CD14-positive monocyte (primary cell): ENCODE results near the gene FRZB. TPM values are rescaled to one million over a fixed set of nuclear protein-coding genes. Genes with fewer than 3 reads are reported as not detected.

Experiments used
- DNase-seq, 3 donors: peaks; one replicate each; pipeline ENCODE4 v3.0.0-alpha.2; 2011 to 2022
- H2AFZ ChIP-seq: 2 replicates; pipeline ENCODE4 v1.6.0; 2012; ENCODE audit warnings: mild to moderate bottlenecking, low read depth, low read length, inconsistent platforms; ENCODE audit not compliant: insufficient read depth, poor library complexity, severe bottlenecking
- H3K27ac ChIP-seq, 2 donors: 1 replicate in 1 of 2; 2 replicates in 1 of 2; pipeline ENCODE4 v1.5.1; 2012 to 2013; ENCODE audit warnings: low read length in 2 of 2, control low read depth in 1 of 2, inconsistent platforms in 1 of 2, low read depth in 1 of 2, mild to moderate bottlenecking in 1 of 2
- H3K27me3 ChIP-seq, 2 donors: one replicate each; pipeline versions ENCODE4 v1.6.0 to v1.6.1; 2011 to 2013; ENCODE audit warnings: low read length in 2 of 2; ENCODE audit not compliant: control insufficient read depth in 2 of 2, insufficient read depth in 2 of 2
- H3K36me3 ChIP-seq, 2 donors: replicated peaks in 1 of 2; 1 replicate in 1 of 2; 2 replicates in 1 of 2; pipeline versions ENCODE4 v1.5.1 to v1.6.1; 2012 to 2013; ENCODE audit warnings: low read length in 2 of 2, control low read depth in 1 of 2, inconsistent platforms in 1 of 2, mild to moderate bottlenecking in 1 of 2; ENCODE audit not compliant: insufficient read depth in 2 of 2, control insufficient read depth in 1 of 2
- H3K4me1 ChIP-seq, 2 donors: 1 replicate in 1 of 2; 2 replicates in 1 of 2; pipeline versions ENCODE4 v1.5.1 to v1.6.1; 2012 to 2013; ENCODE audit warnings: low read length in 2 of 2, control low read depth in 1 of 2, inconsistent platforms in 1 of 2, mild to moderate bottlenecking in 1 of 2, moderate library complexity in 1 of 2; ENCODE audit not compliant: insufficient read depth in 2 of 2, control insufficient read depth in 1 of 2
- H3K4me2 ChIP-seq: replicated peaks from 2 replicates; pipeline ENCODE3; 2012; ENCODE audit warnings: low read length, moderate library complexity, mild to moderate bottlenecking; ENCODE audit not compliant: poor library complexity, severe bottlenecking; ENCODE audit errors: extremely low read depth
- H3K4me3 ChIP-seq, 3 experiments: fragments of 200-600 bp in 1 of 3; sonication (generic) in 1 of 3; replicated peaks in 1 of 3; 1 replicate in 2 of 3; 2 replicates in 1 of 3; pipeline ENCODE4 v1.5.1; 2011 to 2013; ENCODE audit warnings: low read length in 3 of 3, mild to moderate bottlenecking in 3 of 3, control low read depth in 2 of 3, low read depth in 2 of 3, inconsistent platforms in 1 of 3, moderate library complexity in 1 of 3
- H3K79me2 ChIP-seq: 2 replicates; pipeline ENCODE4 v1.6.0; 2012; ENCODE audit warnings: mild to moderate bottlenecking, control low read depth, inconsistent platforms, low read length, moderate library complexity; ENCODE audit not compliant: insufficient read depth
- H3K9ac ChIP-seq: 2 replicates; pipeline ENCODE4 v1.6.0; 2017; ENCODE audit warnings: low read length, mild to moderate bottlenecking; ENCODE audit not compliant: insufficient read depth, poor library complexity, severe bottlenecking
- H3K9me3 ChIP-seq, 2 donors: replicated peaks in 1 of 2; 1 replicate in 1 of 2; 2 replicates in 1 of 2; pipeline versions ENCODE4 v1.5.1 to v1.6.1; 2012 to 2013; ENCODE audit warnings: low read length in 2 of 2, control low read depth in 1 of 2; ENCODE audit not compliant: control insufficient read depth in 1 of 2, insufficient read depth in 1 of 2
- H4K20me1 ChIP-seq: 2 replicates; pipeline ENCODE4 v1.6.0; 2012; ENCODE audit warnings: mild to moderate bottlenecking, low read length, control low read depth, moderate library complexity; ENCODE audit not compliant: insufficient read depth
- H3K27ac Mint-ChIP-seq, 7 donors: one replicate each; pipeline ENCODE4 v1.8.0; 2020; ENCODE audit warnings: mild to moderate bottlenecking in 7 of 7, mixed read lengths in 7 of 7, moderate library complexity in 6 of 7, inconsistent platforms in 2 of 7
- H3K27me3 Mint-ChIP-seq, 3 donors: one replicate each; pipeline ENCODE4 v1.8.0; 2021 to 2022; ENCODE audit warnings: low read depth in 3 of 3, mild to moderate bottlenecking in 3 of 3, mixed read lengths in 3 of 3, moderate library complexity in 3 of 3, inconsistent platforms in 1 of 3
- H3K36me3 Mint-ChIP-seq, 2 donors: one replicate each; pipeline ENCODE4 v1.8.0; 2020; ENCODE audit warnings: mixed read lengths in 2 of 2, inconsistent platforms in 1 of 2, mild to moderate bottlenecking in 1 of 2
- H3K4me1 Mint-ChIP-seq: one replicate; pipeline ENCODE4 v1.8.0; 2020; ENCODE audit warnings: mild to moderate bottlenecking, mixed read lengths
- H3K4me3 Mint-ChIP-seq, 2 donors: one replicate each; pipeline ENCODE4 v1.8.0; 2020; ENCODE audit warnings: mild to moderate bottlenecking in 2 of 2, mixed read lengths in 2 of 2, moderate library complexity in 1 of 2
- H3K9me3 Mint-ChIP-seq, 7 donors: one replicate each; pipeline ENCODE4 v1.8.0; 2020 to 2022; ENCODE audit warnings: mixed read lengths in 7 of 7, mild to moderate bottlenecking in 6 of 7, moderate library complexity in 6 of 7, inconsistent platforms in 2 of 7
- WGBS: methylation state at CpG from one replicate; pipeline ENCODE4 v1.1.5; 2013; ENCODE audit warnings: missing lambda C conversion rate; ENCODE audit not compliant: insufficient coverage; 5-methylcytosine and 5-hydroxymethylcytosine counted together
- intact Hi-C, 2 donors: fragments of 100-400 bp; cut with micrococcal nuclease; formaldehyde crosslinking; loops; one replicate each; pipeline versions ENCODE4 v1.15.0 to v1.15.1; 2023
- polyA plus RNA-seq, 3 donors: library from polyadenylated mRNA; depleted of rRNA in 1 of 3; unstranded in 2 of 3; stranded (reverse) in 1 of 3; fragments of 300-500 nt in 2 of 3; fragments of >200 nt in 1 of 3; fragmentation: Illumina TruSeq in 2 of 3; gene quantifications; 1 replicate in 2 of 3; 2 replicates in 1 of 3; pipeline ENCODE4 v1.2.3, GENCODE V29; 2012 to 2021
- TF ChIP-seq, protein P1 (sequence below): fragments of 200-600 bp; IDR thresholded peaks from one replicate; pipeline ENCODE4 v1.8.0; 2022; ENCODE audit warnings: antibody characterized with exemption, mild to moderate bottlenecking

Gene FRZB
- polyA plus RNA-seq, 3 donors: not detected

DNA sequence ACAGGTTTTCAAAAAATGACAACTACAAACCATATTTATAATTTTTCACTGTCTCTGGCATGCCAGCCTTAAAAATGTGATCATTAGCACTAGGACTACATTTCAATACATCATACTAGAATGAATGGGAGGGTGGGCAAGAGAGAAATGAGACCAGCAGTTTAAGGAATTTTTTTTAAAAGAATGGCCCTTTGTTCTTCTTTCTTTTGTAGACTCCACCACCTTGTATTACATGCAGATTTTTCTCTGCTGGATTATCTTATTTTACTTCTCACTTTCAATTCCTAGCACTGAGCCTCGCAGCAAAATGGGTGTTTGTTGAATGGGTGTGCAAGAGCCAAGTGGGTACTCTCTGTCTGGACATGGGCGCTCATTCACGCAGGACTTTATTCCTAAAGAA lies 39.9 kb downstream of the FRZB start:
- Histone ChIP-seq H3K27ac (no peak overlapping the region), H3K4me2 (no peak overlapping the region), H3K4me3 (no peak overlapping the region), H3K9me3 (no peaks in the 10 kb centered on the region), H3K79me2 (no peaks in the 10 kb centered on the region), H3K36me3 (no peaks in the 10 kb centered on the region), H3K9ac (no peak overlapping the region), H3K27me3 (no peaks in the 10 kb centered on the region), H2AFZ (no peak overlapping the region), H3K4me1 (no peaks in the 10 kb centered on the region), H4K20me1 (no peaks in the 10 kb centered on the region)
- Mint-ChIP-seq H3K9me3 (peaks cover 0 to 2% (median 0%) of the 10 kb centered on the region in 7 donors), H3K27me3 (peaks cover 0 to 4% (median 0%) of the 10 kb centered on the region in 3 donors), H3K36me3 (no peaks in the 10 kb centered on the region), H3K4me1 (no peaks in the 10 kb centered on the region), H3K27ac (no peak overlapping the region), H3K4me3 (no peak overlapping the region)
- TF ChIP-seq, protein P1, sequence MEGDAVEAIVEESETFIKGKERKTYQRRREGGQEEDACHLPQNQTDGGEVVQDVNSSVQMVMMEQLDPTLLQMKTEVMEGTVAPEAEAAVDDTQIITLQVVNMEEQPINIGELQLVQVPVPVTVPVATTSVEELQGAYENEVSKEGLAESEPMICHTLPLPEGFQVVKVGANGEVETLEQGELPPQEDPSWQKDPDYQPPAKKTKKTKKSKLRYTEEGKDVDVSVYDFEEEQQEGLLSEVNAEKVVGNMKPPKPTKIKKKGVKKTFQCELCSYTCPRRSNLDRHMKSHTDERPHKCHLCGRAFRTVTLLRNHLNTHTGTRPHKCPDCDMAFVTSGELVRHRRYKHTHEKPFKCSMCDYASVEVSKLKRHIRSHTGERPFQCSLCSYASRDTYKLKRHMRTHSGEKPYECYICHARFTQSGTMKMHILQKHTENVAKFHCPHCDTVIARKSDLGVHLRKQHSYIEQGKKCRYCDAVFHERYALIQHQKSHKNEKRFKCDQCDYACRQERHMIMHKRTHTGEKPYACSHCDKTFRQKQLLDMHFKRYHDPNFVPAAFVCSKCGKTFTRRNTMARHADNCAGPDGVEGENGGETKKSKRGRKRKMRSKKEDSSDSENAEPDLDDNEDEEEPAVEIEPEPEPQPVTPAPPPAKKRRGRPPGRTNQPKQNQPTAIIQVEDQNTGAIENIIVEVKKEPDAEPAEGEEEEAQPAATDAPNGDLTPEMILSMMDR: no peak
- DNase-seq: no peak
- intact Hi-C loops: no loop called here
- WGBS: 100% methylated on average over 1 of the region's 3 CpGs

DNA sequence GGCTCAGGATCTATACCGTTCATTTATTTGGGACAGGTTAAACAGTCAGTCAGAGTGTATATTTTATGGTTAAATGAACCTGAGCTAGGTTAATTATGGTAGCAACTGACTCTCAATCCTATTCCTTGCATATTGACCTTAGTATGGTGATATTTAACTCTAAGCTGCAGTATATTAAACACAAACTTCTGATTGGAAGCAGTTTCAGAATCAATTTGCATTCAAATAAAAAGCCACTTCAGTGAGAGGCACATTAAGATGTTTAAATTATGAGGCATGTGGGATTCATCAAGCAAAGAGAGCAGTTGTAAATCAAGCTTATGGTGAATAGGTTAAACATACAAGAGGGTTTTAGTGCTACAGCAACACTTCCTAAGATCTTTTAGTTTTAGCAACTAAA lies 40.4 kb downstream of the FRZB start:
- H3K9me3 ChIP-seq: no peaks in the 10 kb centered on the region
- no peaks in the 10 kb centered on the region for H3K79me2 ChIP-seq
- H3K4me3 ChIP-seq: no peak overlapping the region
- no peaks in the 10 kb centered on the region for H3K27me3 ChIP-seq
- H3K9ac ChIP-seq: no peak overlapping the region
- H3K4me1 Mint-ChIP-seq: no peaks in the 10 kb centered on the region
- H3K36me3 ChIP-seq: no peaks in the 10 kb centered on the region
- no peak for DNase-seq
- no peak overlapping the region for H2AFZ ChIP-seq
- H3K4me3 Mint-ChIP-seq: no peak overlapping the region
- no peaks in the 10 kb centered on the region for H3K36me3 Mint-ChIP-seq
- no peak overlapping the region for H3K27ac ChIP-seq
- H4K20me1 ChIP-seq: no peaks in the 10 kb centered on the region
- TF ChIP-seq, protein P1: no peak
- no CpG with 5 or more reads among the region's 1 CpG for WGBS
- no peak overlapping the region for H3K27ac Mint-ChIP-seq
- H3K4me2 ChIP-seq: no peak overlapping the region
- peaks cover 0 to 5% (median 0%) of the 10 kb centered on the region in 3 donors for H3K27me3 Mint-ChIP-seq
- intact Hi-C loops: no loop called here
- H3K4me1 ChIP-seq: no peaks in the 10 kb centered on the region
- H3K9me3 Mint-ChIP-seq: peaks cover 0 to 2% (median 0%) of the 10 kb centered on the region in 7 donors
